ENCODE measurements around the gene TRMT44.
"Not testable (repeated sequence)": the region's sequence is repeated elsewhere in the genome, so short reads cannot be mapped to it uniquely, and the experiment has no call there.

DNA sequence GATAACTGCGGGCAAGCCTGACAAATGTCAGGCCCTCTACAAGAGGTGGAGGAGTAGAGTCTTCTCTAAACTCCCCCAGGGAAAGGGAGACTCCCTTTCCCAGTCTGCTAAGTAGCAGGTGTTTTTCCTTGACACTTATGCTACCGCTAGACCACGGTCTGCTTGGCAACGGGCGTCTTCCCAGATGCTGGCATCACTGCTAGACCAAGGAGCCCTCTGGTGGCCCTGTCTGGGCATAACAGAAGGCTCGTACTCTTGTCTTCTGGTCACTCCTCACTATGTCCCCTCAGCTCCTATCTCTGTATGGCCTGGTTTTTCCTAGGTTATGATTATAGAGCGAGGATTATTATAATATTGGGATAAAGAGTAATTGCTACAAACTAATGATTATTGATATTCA, 33.7 kb upstream of the TRMT44 start:
- TF ChIP-seq, protein P1, sequence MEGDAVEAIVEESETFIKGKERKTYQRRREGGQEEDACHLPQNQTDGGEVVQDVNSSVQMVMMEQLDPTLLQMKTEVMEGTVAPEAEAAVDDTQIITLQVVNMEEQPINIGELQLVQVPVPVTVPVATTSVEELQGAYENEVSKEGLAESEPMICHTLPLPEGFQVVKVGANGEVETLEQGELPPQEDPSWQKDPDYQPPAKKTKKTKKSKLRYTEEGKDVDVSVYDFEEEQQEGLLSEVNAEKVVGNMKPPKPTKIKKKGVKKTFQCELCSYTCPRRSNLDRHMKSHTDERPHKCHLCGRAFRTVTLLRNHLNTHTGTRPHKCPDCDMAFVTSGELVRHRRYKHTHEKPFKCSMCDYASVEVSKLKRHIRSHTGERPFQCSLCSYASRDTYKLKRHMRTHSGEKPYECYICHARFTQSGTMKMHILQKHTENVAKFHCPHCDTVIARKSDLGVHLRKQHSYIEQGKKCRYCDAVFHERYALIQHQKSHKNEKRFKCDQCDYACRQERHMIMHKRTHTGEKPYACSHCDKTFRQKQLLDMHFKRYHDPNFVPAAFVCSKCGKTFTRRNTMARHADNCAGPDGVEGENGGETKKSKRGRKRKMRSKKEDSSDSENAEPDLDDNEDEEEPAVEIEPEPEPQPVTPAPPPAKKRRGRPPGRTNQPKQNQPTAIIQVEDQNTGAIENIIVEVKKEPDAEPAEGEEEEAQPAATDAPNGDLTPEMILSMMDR (optimal IDR thresholded peaks at IDR 0.05 in 1 of 3, IDR thresholded peaks at IDR 0.05 in 1 of 3, conservative IDR thresholded peaks at IDR 0.05 in 1 of 3; ENCODE audit: extremely low read depth in 1 of 3, insufficient read depth in 2 of 3, low read length in 3 of 3) = not testable (repeated sequence)
- not testable (repeated sequence) for TF ChIP-seq EZH2 (IDR thresholded peaks at IDR 0.05; ENCODE audit: low read length)
